ENCODE data around the gene EFNA5. TPM values are rescaled to one million over a fixed set of nuclear protein-coding genes. Genes with fewer than 3 reads are reported as not detected.

EFNA5 gene
- total and polyA plus RNA-seq, 2 of the 13 experiments (the other 11 are each of a cell fraction or from before 2014, with no cell fraction given): not detected

GRCh38 chr5:107372723-107373450 lies 297.9 kb downstream of the EFNA5 start:
- Histone ChIP-seq H3K27ac (ENCODE audit: extremely low read length, insufficient read depth, low read length) (no peak overlapping the region), H3K79me2 (ENCODE audit: insufficient read depth, low read length) (no peaks in the 10 kb centered on the region), H3K4me1 (ENCODE audit: insufficient read depth, low read length) (no peaks in the 10 kb centered on the region), H2AFZ (ENCODE audit: low read length) (no peak overlapping the region), H3K4me3 (replicated peaks in 1 of 3; ENCODE audit: insufficient read depth in 1 of 3, low read depth in 2 of 3, low read length in 3 of 3) (no peak overlapping the region), H3K4me2 (ENCODE audit: low read depth, low read length) (no peak overlapping the region), H3K36me3 (replicated peaks in 1 of 2; ENCODE audit: control insufficient read depth in 1 of 2, insufficient read depth in 2 of 2, low read length in 2 of 2) (no peaks in the 10 kb centered on the region), H4K20me1 (ENCODE audit: insufficient read depth, low read length) (no peaks in the 10 kb centered on the region), H3K9me3 (ENCODE audit: low read length) (no peaks in the 10 kb centered on the region), H3K9ac (ENCODE audit: insufficient read depth, low read depth, low read length) (no peak overlapping the region), H3K27me3 (ENCODE audit: control insufficient read depth in 1 of 2, insufficient read depth in 2 of 2, low read length in 2 of 2) (no peaks in the 10 kb centered on the region)
- no peak for ATAC-seq
- POLR2A ChIA-PET: no interaction called here
- BruUV-seq (replicated peaks): no TSS peak
- WGBS (ENCODE audit: low lambda C conversion rate): 26% methylated on average over 7 of the region's 7 CpGs
- CTCF ChIA-PET (ENCODE audit: low intra/inter-chr PET ratio, low total read pairs): no interaction called here
- in situ Hi-C loops (cut with HindIII; ENCODE audit: extremely low pct_ligation_motif_present, low pct_unique_long_range_greater_than_20kb): no loop called here
- no peak for DNase-seq (ENCODE audit: low spot score)
- intact Hi-C loops (cut with micrococcal nuclease; ENCODE audit: unreplicated experiment): no loop called here
- no peak for FAIRE-seq
- no peak for TF ChIP-seq TP53 (CRISPR knock-in tag; conservative IDR thresholded peaks at IDR 0.05)
- TF ChIP-seq SRF (IDR thresholded peaks at IDR 0.05; ENCODE audit: low read depth, low read length): no peak
- TF ChIP-seq SOX5 (CRISPR knock-in tag; IDR thresholded peaks at IDR 0.05; ENCODE audit: borderline replicate concordance): no peak
- no peak for TF ChIP-seq SMAD3 (CRISPR knock-in tag; IDR thresholded peaks at IDR 0.05)
- no peak for TF ChIP-seq MLX (CRISPR knock-in tag; IDR thresholded peaks at IDR 0.05)
- no peak for TF ChIP-seq STAT5B (CRISPR knock-in tag; IDR thresholded peaks at IDR 0.05)
- TF ChIP-seq HCFC1 (IDR thresholded peaks at IDR 0.05; ENCODE audit: low read depth, low read length): no peak
- TF ChIP-seq ZNF687 (CRISPR knock-in tag; IDR thresholded peaks at IDR 0.05): no peak
- TF ChIP-seq ZSCAN21 (CRISPR knock-in tag; IDR thresholded peaks at IDR 0.05; ENCODE audit: borderline replicate concordance): no peak
- no peak for TF ChIP-seq FOXA3 (CRISPR knock-in tag; IDR thresholded peaks at IDR 0.05)
- no peak for TF ChIP-seq TEF (CRISPR knock-in tag; IDR thresholded peaks at IDR 0.05)
- no peak for TF ChIP-seq ATF7 (IDR thresholded peaks at IDR 0.05)
- TF ChIP-seq ATF7 (CRISPR knock-in tag; IDR thresholded peaks at IDR 0.05): no peak
- no peak for TF ChIP-seq ZNF724P (CRISPR knock-in tag; IDR thresholded peaks at IDR 0.05; ENCODE audit: borderline replicate concordance)
- no peak for TF ChIP-seq ZBTB46 (CRISPR knock-in tag; IDR thresholded peaks at IDR 0.05; ENCODE audit: borderline replicate concordance)
- no peak for TF ChIP-seq MYNN (CRISPR knock-in tag; IDR thresholded peaks at IDR 0.05; ENCODE audit: low read depth)
- no peak for TF ChIP-seq ZNF670 (CRISPR knock-in tag; IDR thresholded peaks at IDR 0.05; ENCODE audit: borderline replicate concordance)
- TF ChIP-seq PREB (CRISPR knock-in tag; IDR thresholded peaks at IDR 0.05): no peak

All from HepG2 (cell line).